Neural cell (in vitro differentiated cells): ENCODE measurements around the gene RPS27L.

ENCODE experiments used
- EZH2 ChIP-seq: fragments of 200-600, 300-800 bp; shearing (Covaris generic), sonication (generic); IDR thresholded peaks from 2 replicates; pipeline ENCODE4 v1.6.1; 2014; ENCODE audit warnings: antibody characterized with exemption, low read length, borderline replicate concordance, mild to moderate bottlenecking; ENCODE audit not compliant: insufficient read depth, poor library complexity, severe bottlenecking
- POLR2AphosphoS5 ChIP-seq: IDR thresholded peaks from 2 replicates; pipeline ENCODE4 v1.6.1; 2012

GRCh38 chr15:63135281-63135680, 22.0 kb downstream of the RPS27L start:
- TF ChIP-seq POLR2AphosphoS5 (no peak), EZH2 (no peak)
